Rectal smooth muscle tissue (tissue), 1 donor: ENCODE measurements around the gene CPT2.
A peak's percentile ranks its signal among the peaks of the same experiment; 100 is the strongest.

ENCODE experiments used
- H3K27ac ChIP-seq: one replicate; pipeline ENCODE4 v1.7.0; 2013; ENCODE audit warnings: low read depth, low read length, inconsistent platforms
- H3K27me3 ChIP-seq: one replicate; pipeline ENCODE4 v1.7.0; 2013; ENCODE audit warnings: low read length; ENCODE audit not compliant: control insufficient read depth, insufficient read depth
- H3K36me3 ChIP-seq: one replicate; pipeline ENCODE4 v1.7.0; 2013; ENCODE audit warnings: low read length; ENCODE audit not compliant: control insufficient read depth, insufficient read depth
- H3K4me1 ChIP-seq: one replicate; pipeline ENCODE4 v1.7.0; 2013; ENCODE audit warnings: low read length; ENCODE audit not compliant: control insufficient read depth, insufficient read depth
- H3K4me3 ChIP-seq: one replicate; pipeline ENCODE4 v1.7.0; 2013; ENCODE audit warnings: low read length
- H3K9ac ChIP-seq: one replicate; pipeline ENCODE4 v1.7.0; 2013; ENCODE audit warnings: low read length

CPT2 gene

DNA sequence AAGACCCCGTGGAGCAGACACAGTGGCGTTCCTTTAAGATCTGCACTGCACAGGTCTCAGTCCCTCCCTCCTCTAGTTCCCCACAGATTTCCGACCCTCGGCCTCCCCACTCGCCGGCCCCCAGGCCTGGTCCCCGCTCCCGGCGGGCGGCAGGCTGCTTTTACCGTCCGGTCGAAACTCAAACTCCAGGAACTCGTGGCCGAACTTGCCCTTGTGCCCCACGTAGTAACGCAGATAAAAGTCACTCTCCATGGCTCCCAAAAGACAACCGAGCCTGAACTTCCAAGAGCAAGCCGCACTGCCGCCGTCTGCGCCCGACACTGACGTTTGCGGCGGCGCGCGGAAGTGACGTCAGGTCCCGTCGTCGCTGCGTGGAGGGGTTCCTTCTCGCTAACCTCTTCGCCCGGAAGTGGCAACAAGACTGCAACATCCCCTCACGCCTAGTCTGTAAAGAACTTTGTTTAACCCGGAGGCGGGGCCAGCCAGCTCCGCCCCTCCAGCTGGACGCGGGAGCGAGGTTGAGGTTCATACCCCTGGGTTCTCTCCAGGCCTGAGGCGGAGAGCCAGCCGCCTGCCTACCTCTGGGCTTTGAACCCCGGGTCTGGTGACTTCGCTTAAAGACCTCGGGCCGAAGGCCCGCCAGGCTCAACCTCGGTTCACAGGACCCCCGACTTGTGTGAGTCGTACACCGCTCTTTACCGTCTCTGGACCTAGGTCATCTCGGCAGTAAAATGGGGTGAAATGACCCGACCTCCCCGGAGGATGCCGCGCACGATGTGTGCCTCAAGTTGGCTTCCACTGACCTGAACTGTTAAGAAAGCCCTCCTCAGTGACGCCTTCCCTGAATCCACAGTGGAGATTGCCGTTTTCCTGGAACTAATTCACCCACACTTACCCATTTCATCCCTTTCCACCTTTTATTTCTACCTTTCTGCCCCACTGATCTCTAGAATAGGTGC, 41.9 kb downstream of the CPT2 start, which contains the start of gene MAGOH:
MAGOH (minus strand) TSS at position 322 of the 959 bp plus-strand sequence; CDS start at position 252, 70 bp downstream.
- Histone ChIP-seq H3K27me3 (no peaks in the 10 kb centered on the region), H3K4me3 (peak within 1 kb of the TSS; percentile 92), H3K4me1 (peaks cover 9% of the 10 kb centered on the region), H3K36me3 (peaks cover 4% of the 10 kb centered on the region), H3K27ac (peak within 1 kb of the TSS; percentile 51), H3K9ac (peak within 1 kb of the TSS; percentile 90)

DNA sequence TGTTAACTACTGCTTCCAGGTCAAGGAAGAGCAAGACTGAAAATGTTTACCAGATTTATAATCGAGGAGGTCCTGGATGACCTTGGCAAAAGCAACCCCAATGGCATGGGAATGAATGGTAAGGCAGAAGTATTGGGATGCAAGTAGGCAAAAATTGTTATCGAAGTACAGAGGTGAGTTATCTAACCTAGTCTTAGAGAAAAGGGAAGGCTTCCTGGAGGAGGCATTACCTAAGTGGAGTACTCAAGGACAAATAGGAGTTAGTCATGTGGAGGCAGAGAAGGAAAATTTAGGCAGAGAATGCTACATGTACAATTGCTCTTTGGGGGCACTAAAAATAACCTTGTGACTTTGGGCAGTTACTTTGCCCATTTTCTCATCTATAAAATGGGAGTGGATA, 45.2 kb downstream of the CPT2 start:
- H3K9ac ChIP-seq = no peak overlapping the region
- peaks cover 5% of the 10 kb centered on the region for H3K4me1 ChIP-seq
- H3K36me3 ChIP-seq = no peaks in the 10 kb centered on the region
- H3K27me3 ChIP-seq = no peaks in the 10 kb centered on the region
- H3K4me3 ChIP-seq = no peak overlapping the region
- H3K27ac ChIP-seq = no peak overlapping the region

DNA sequence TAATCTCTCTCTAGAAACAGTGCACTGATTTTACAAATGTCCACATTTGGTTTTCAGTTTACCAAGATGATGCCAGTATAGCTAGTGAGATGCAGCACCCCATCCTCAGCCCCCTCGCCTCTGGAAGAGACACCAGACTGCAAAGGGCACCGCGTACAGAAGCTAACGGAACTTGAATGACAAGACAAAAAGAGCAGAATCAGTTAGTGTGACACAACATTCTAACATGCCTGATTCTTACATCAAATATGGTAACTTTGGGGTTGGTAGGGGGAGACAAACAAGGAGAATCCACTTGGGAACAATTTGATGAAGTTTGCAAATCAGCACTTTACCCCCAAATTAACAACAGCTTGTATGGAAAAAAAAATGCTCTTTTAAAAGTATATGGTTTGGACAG, 45.8 kb downstream of the CPT2 start:
- Histone ChIP-seq H3K36me3 (no peaks in the 10 kb centered on the region), H3K4me1 (peaks cover 3% of the 10 kb centered on the region), H3K4me3 (no peak overlapping the region), H3K27me3 (no peaks in the 10 kb centered on the region), H3K27ac (no peak overlapping the region), H3K9ac (no peak overlapping the region)

DNA sequence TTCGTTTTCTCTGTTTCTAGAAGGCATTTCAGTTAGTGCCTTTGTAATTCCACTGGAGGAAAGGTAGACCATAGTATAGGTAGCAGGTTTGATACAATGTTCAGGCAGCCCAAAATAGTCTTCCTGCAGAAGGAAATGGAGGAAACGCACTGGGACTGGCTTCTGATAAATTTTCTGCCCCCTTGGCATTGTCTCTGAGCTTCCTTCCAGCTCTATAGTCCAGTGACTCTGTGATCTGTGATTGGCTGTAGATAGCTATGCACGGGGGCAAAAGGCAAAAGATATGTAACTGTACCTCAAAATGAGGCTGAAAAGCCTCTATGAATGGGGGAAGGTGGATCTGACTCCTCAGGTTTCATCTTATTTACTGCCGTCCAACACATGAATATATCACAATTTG, 47.5 kb downstream of the CPT2 start:
- Histone ChIP-seq H3K4me1 (no peaks in the 10 kb centered on the region), H3K9ac (no peak overlapping the region), H3K36me3 (no peaks in the 10 kb centered on the region), H3K4me3 (no peak overlapping the region), H3K27ac (no peak overlapping the region), H3K27me3 (no peaks in the 10 kb centered on the region)

DNA sequence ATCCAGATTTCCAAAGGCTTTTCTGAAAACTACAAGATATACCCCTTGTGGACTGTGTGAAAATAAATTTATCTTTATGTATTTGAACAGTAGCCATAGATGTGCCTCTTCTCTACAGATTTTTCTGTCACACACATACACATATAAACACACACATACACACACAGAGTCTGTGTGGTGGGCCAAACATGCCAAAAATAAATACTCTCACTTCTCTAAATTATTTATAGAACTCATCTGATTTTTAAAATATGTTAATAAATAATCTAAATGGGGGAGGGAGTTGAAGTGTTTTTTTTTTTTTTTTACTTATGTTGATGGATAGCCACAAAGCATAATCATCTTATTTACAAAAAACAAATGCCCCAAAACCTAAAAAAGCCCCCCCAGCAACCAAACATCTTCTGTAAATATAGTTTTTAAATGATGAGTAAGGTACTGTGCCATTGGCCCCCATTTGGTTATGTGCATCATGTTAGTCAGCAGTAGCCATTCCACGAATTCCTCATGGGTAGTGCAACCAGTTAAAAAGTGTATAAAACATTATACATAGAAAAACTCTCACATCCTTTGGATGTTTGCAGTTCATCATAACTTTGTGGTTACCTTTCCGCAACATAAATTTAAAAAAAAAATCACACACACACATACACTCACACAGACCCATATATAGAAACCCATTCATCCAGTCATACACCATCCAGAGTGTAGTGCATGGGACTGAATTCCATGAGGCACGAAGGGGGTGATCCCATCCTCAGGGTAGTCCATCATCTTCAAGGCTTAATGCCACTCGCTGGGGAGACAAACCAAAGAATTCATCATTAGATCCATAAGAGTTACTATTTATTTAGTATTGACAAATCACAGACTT, 49.9 kb downstream of the CPT2 start:
- Histone ChIP-seq H3K27me3 (no peaks in the 10 kb centered on the region), H3K27ac (no peak overlapping the region), H3K4me1 (no peaks in the 10 kb centered on the region), H3K4me3 (no peak overlapping the region), H3K36me3 (no peaks in the 10 kb centered on the region), H3K9ac (no peak overlapping the region)

- no peaks in the 10 kb centered on the region for H3K4me1 ChIP-seq
- H3K4me3 ChIP-seq = no peak overlapping the region
- H3K36me3 ChIP-seq = no peaks in the 10 kb centered on the region
- no peak overlapping the region for H3K27ac ChIP-seq
- no peak overlapping the region for H3K9ac ChIP-seq
- H3K27me3 ChIP-seq = no peaks in the 10 kb centered on the region
These were observed 53.1 kb downstream of the CPT2 start for GRCh38 chr1:53249706-53250105.

- no peak overlapping the region for H3K9ac ChIP-seq
- H3K27ac ChIP-seq = no peak overlapping the region
- no peaks in the 10 kb centered on the region for H3K4me1 ChIP-seq
- H3K36me3 ChIP-seq = no peaks in the 10 kb centered on the region
- no peaks in the 10 kb centered on the region for H3K27me3 ChIP-seq
- no peak overlapping the region for H3K4me3 ChIP-seq
These were observed 53.7 kb downstream of the CPT2 start for GRCh38 chr1:53250325-53250724.

DNA sequence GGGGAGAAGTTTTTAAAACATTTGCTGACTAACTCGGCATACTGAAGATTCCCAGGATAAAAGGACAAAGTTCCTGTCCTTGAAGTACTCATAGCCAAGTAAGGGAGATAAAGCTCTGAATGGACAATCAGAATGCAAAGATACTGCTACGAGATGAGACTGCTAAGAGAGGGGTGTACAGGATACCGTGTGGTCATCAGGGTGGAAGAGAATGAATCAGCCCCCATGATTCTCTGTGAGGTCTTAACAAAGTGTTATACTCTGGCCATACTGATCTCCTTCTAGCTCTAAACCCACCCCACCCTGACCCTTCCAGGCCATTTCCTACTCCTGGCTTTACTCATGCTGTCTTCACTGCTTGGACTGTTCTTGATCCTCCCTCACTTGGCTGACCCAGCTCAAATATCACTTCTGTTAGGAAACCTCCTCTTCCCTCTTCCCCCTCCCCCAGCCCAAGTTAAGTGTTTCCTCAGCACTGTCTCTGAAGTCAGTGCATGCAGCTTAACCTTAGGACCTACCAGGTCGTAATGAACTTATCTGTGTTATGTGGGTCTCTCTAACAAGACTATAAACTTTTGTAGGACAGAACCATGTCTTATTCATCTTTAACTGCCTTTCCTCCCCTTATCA, 57.5 kb downstream of the CPT2 start:
- Histone ChIP-seq H3K9ac (no peak overlapping the region), H3K27me3 (no peaks in the 10 kb centered on the region), H3K4me1 (no peaks in the 10 kb centered on the region), H3K4me3 (no peak overlapping the region), H3K36me3 (no peaks in the 10 kb centered on the region), H3K27ac (no peak overlapping the region)

DNA sequence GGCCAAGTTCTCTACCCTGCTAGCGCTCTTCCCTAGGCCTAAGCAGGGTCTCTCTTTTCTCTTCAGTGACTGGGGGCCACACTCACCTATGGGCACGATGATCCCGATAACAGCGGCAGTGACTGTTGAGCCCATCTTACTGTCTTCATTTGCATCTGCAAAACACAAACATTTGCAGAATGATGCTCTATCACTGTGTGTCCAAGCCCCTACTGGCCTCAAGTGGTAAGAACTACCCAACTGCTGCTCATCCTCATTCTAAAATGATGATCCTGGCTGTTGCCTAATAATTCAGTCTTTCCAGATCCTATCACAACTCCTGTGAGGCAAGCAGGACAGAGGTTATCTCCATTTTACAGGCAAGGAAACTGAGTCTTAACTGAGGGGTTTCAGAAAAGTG, 58.4 kb downstream of the CPT2 start:
- no peaks in the 10 kb centered on the region for H3K4me1 ChIP-seq
- no peak overlapping the region for H3K9ac ChIP-seq
- no peaks in the 10 kb centered on the region for H3K27me3 ChIP-seq
- H3K36me3 ChIP-seq = no peaks in the 10 kb centered on the region
- H3K4me3 ChIP-seq = no peak overlapping the region
- H3K27ac ChIP-seq = no peak overlapping the region

GRCh38 chr1:53256511-53257453, 60.2 kb downstream of the CPT2 start:
- H3K4me3 ChIP-seq = no peak overlapping the region
- H3K27ac ChIP-seq = no peak overlapping the region
- H3K36me3 ChIP-seq = no peaks in the 10 kb centered on the region
- H3K9ac ChIP-seq = no peak overlapping the region
- no peaks in the 10 kb centered on the region for H3K4me1 ChIP-seq
- no peaks in the 10 kb centered on the region for H3K27me3 ChIP-seq

- H3K27ac ChIP-seq = no peak overlapping the region
- H3K4me3 ChIP-seq = no peak overlapping the region
- H3K9ac ChIP-seq = no peak overlapping the region
- H3K36me3 ChIP-seq = no peaks in the 10 kb centered on the region
- H3K4me1 ChIP-seq = no peaks in the 10 kb centered on the region
- H3K27me3 ChIP-seq = no peaks in the 10 kb centered on the region
These were observed 60.9 kb downstream of the CPT2 start for GRCh38 chr1:53257454-53258081.
